ENCODE results near the gene FFAR1. TPM values are rescaled to one million over a fixed set of nuclear protein-coding genes. Genes with fewer than 3 reads are reported as not detected.

Gene FFAR1
- total RNA-seq, 6 donors from 2014 or later = 0.17 TPM; not detected in 5

- Histone ChIP-seq H3K9me3 (no peaks in the 10 kb centered on the region), H3K4me1 (peaks cover 0 to 18% (median 11%) of the 10 kb centered on the region in 4 donors), H3K36me3 (no peaks in the 10 kb centered on the region), H3K27ac (no peak overlapping the region), H3K4me3 (no peak overlapping the region), H3K27me3 (no peaks in the 10 kb centered on the region)
- DNase-seq (no peak), ATAC-seq (ENCODE audit: low FRiP score in 2 of 2) (no peak)
- TF ChIP-seq EP300 (IDR thresholded peaks at IDR 0.05) (no peak), POLR2A (IDR thresholded peaks at IDR 0.05) (no peak), CTCF (IDR thresholded peaks at IDR 0.05) (no peak), POLR2AphosphoS5 (IDR thresholded peaks at IDR 0.05) (no peak)
- WGBS, 2 donors = 77 to 85% methylated on average over 9 to 11 of the region's 11 CpGs
These were observed 2.0 kb upstream of the FFAR1 start for GRCh38 chr19:35345671-35346111.

GRCh38 chr19:35346193-35347052 is 1.3 kb upstream of the FFAR1 start:
- no peaks in the 10 kb centered on the region for H3K9me3 ChIP-seq
- H3K36me3 ChIP-seq = no peaks in the 10 kb centered on the region
- peaks cover 0 to 18% (median 11%) of the 10 kb centered on the region in 4 donors for H3K4me1 ChIP-seq
- 63 to 65% methylated on average over 25 to 28 of the region's 28 CpGs for WGBS, 2 donors
- no peak overlapping the region for H3K4me3 ChIP-seq
- TF ChIP-seq EP300 (IDR thresholded peaks at IDR 0.05) (no peak), POLR2A (IDR thresholded peaks at IDR 0.05) (no peak), POLR2AphosphoS5 (IDR thresholded peaks at IDR 0.05) (no peak), CTCF (IDR thresholded peaks at IDR 0.05) (no peak)
- H3K27ac ChIP-seq = peak overlapping the region in 2 of 4 donors; percentile 55 to 59
- ATAC-seq (ENCODE audit: low FRiP score in 2 of 2) (no peak), DNase-seq (peak in 1 of 2 donors; percentile 24)
- no peaks in the 10 kb centered on the region for H3K27me3 ChIP-seq

- no peak for DNase-seq
- H3K36me3 ChIP-seq = no peaks in the 10 kb centered on the region
- no peak for ATAC-seq (ENCODE audit: low FRiP score in 2 of 2)
- H3K9me3 ChIP-seq = no peaks in the 10 kb centered on the region
- WGBS, 2 donors = 73 to 76% methylated on average over 7 of the region's 7 CpGs
- no peak overlapping the region for H3K4me3 ChIP-seq
- no peak for TF ChIP-seq EP300 (IDR thresholded peaks at IDR 0.05)
- no peak for TF ChIP-seq POLR2AphosphoS5 (IDR thresholded peaks at IDR 0.05)
- TF ChIP-seq CTCF (IDR thresholded peaks at IDR 0.05) = no peak
- TF ChIP-seq POLR2A (IDR thresholded peaks at IDR 0.05) = no peak
- H3K27ac ChIP-seq = peak overlapping the region; percentile 55 to 63 (median 60)
- H3K27me3 ChIP-seq = no peaks in the 10 kb centered on the region
- H3K4me1 ChIP-seq = peaks cover 1 to 24% (median 12%) of the 10 kb centered on the region in 4 donors
These were observed 212 bp downstream of the FFAR1 start for GRCh38 chr19:35347930-35348298.

- WGBS, 2 donors = 87 to 93% methylated on average over 17 to 18 of the region's 18 CpGs
- no peak for ATAC-seq (ENCODE audit: low FRiP score in 2 of 2)
These were observed 1.4 kb downstream of the FFAR1 start for GRCh38 chr19:35348911-35349611.

More at GRCh38 chr19:35348911-35349611, 1.4 kb downstream of the FFAR1 start:
- no peaks in the 10 kb centered on the region for H3K9me3 ChIP-seq
- H3K27ac ChIP-seq = no peak overlapping the region
- no peaks in the 10 kb centered on the region for H3K36me3 ChIP-seq
- peak in 1 of 2 donors; percentile 16 for DNase-seq
- peaks cover 3 to 26% (median 12%) of the 10 kb centered on the region in 4 donors for H3K4me1 ChIP-seq
- no peak for TF ChIP-seq EP300 (IDR thresholded peaks at IDR 0.05)
- TF ChIP-seq POLR2A (IDR thresholded peaks at IDR 0.05) = no peak
- H3K27me3 ChIP-seq = no peaks in the 10 kb centered on the region
- H3K4me3 ChIP-seq = no peak overlapping the region

Data from upper lobe of left lung (tissue), 6 donors.